Cerebellar nuclear complex (tissue), 1 donor: Measurements from ENCODE around the gene RAD51B.
"Not testable (repeated sequence)": the region's sequence is repeated elsewhere in the genome, so short reads cannot be mapped to it uniquely, and the experiment has no call there.

Experiments used
- DNase-seq, 2 experiments: peaks; one replicate each; lab custom pipeline; 2025; lab: John Stamatoyannopoulos, UW

RAD51B gene

GRCh38 chr14:68655021-68655831 is 835.6 kb downstream of the RAD51B start:
- DNase-seq, result no peak

- DNase-seq, result no peak
These were observed 836.3 kb downstream of the RAD51B start for GRCh38 chr14:68655911-68656316.

GRCh38 chr14:68656452-68656851 is 836.9 kb downstream of the RAD51B start:
- DNase-seq, result no peak

GRCh38 chr14:68657300-68658028 is 837.9 kb downstream of the RAD51B start:
- DNase-seq, result no peak

- DNase-seq, result no peak
These were observed 838.5 kb downstream of the RAD51B start for GRCh38 chr14:68658029-68658509.

- no peak for DNase-seq
These were observed 839.7 kb downstream of the RAD51B start for GRCh38 chr14:68658943-68659931.

GRCh38 chr14:68660495-68660894 is 840.9 kb downstream of the RAD51B start:
- no peak for DNase-seq

- no peak for DNase-seq
These were observed 841.9 kb downstream of the RAD51B start for GRCh38 chr14:68661226-68662225.

GRCh38 chr14:68662392-68662791 is 842.8 kb downstream of the RAD51B start:
- no peak for DNase-seq

- DNase-seq, result not testable (repeated sequence)
These were observed 843.2 kb downstream of the RAD51B start for GRCh38 chr14:68662826-68663225.

- no peak for DNase-seq
These were observed 844.0 kb downstream of the RAD51B start for GRCh38 chr14:68663385-68664076.

GRCh38 chr14:68664225-68664681 is 844.7 kb downstream of the RAD51B start:
- DNase-seq, result no peak

- no peak for DNase-seq
These were observed 845.6 kb downstream of the RAD51B start for GRCh38 chr14:68665131-68665530.

GRCh38 chr14:68665792-68666204 is 846.2 kb downstream of the RAD51B start:
- DNase-seq, result no peak

GRCh38 chr14:68666236-68666635 is 846.7 kb downstream of the RAD51B start:
- DNase-seq, result no peak

GRCh38 chr14:68666899-68667298 is 847.3 kb downstream of the RAD51B start:
- DNase-seq, result no peak

GRCh38 chr14:68667313-68667791 is 847.8 kb downstream of the RAD51B start:
- DNase-seq, result no peak

- no peak for DNase-seq
These were observed 848.4 kb downstream of the RAD51B start for GRCh38 chr14:68668028-68668427.

- no peak for DNase-seq
These were observed 849.0 kb downstream of the RAD51B start for GRCh38 chr14:68668531-68668930.

- DNase-seq, result no peak
These were observed 849.5 kb downstream of the RAD51B start for GRCh38 chr14:68669111-68669511.
